ENCODE results near the gene PSMA5. TPM values are rescaled to one million over a fixed set of nuclear protein-coding genes. Genes with fewer than 3 reads are reported as not detected.

The PSMA5 gene
- total RNA-seq, 1 donor from 2014 or later: 55.4 TPM

DNA sequence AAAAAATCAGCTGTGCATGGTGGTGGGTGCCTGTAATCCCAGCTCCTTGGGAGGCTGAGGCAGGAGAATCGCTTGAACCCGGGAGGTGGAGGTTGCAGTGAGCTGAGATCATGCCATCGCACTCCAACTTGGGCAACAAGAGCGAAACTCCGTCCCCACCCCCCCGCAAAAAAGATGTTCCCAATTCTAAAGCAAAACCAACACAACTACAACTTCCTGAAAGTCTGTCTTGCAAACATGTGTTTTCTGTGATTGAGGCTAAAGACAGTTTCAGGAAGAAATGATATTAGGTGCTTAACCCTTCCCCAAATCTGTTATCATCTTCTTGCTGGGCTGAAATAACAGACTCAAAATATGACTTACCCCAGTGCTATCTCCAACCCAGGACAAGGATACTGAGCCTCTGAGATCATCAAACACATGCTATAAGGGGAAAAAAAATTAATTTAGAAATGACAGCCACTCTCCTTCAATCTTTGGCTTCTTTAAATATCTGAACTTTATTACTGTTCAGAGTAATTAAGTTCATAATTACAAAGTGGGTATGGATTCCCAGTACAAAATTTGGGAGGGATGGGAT lies 57.0 kb downstream of the PSMA5 start:
- Histone ChIP-seq H3K4me3 (no peak overlapping the region), H3K27me3 (ENCODE audit: low read depth) (no peaks in the 10 kb centered on the region), H3K9me3 (no peaks in the 10 kb centered on the region), H3K4me1 (peaks cover 48% of the 10 kb centered on the region), H3K27ac (peak overlapping the region; percentile 73), H3K36me3 (peaks cover 31% of the 10 kb centered on the region)
- intact Hi-C loops (cut with DNase I): no loop called here
- TF ChIP-seq, protein P1, sequence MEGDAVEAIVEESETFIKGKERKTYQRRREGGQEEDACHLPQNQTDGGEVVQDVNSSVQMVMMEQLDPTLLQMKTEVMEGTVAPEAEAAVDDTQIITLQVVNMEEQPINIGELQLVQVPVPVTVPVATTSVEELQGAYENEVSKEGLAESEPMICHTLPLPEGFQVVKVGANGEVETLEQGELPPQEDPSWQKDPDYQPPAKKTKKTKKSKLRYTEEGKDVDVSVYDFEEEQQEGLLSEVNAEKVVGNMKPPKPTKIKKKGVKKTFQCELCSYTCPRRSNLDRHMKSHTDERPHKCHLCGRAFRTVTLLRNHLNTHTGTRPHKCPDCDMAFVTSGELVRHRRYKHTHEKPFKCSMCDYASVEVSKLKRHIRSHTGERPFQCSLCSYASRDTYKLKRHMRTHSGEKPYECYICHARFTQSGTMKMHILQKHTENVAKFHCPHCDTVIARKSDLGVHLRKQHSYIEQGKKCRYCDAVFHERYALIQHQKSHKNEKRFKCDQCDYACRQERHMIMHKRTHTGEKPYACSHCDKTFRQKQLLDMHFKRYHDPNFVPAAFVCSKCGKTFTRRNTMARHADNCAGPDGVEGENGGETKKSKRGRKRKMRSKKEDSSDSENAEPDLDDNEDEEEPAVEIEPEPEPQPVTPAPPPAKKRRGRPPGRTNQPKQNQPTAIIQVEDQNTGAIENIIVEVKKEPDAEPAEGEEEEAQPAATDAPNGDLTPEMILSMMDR (IDR thresholded peaks at IDR 0.05): no peak
- peak; percentile 58 for DNase-seq
- peak in 1 of 2 donors; percentile 35 for ATAC-seq

GRCh38 chr1:109368464-109368863 lies 57.8 kb downstream of the PSMA5 start:
- Histone ChIP-seq H3K27me3 (ENCODE audit: low read depth) (no peaks in the 10 kb centered on the region), H3K4me1 (peaks cover 45% of the 10 kb centered on the region), H3K9me3 (no peaks in the 10 kb centered on the region), H3K27ac (peak overlapping the region; percentile 26), H3K4me3 (no peak overlapping the region), H3K36me3 (peaks cover 31% of the 10 kb centered on the region)
- ATAC-seq: no peak
- DNase-seq: no peak
- TF ChIP-seq, protein P1 (IDR thresholded peaks at IDR 0.05): no peak
- intact Hi-C loops (cut with DNase I): no loop called here

DNA sequence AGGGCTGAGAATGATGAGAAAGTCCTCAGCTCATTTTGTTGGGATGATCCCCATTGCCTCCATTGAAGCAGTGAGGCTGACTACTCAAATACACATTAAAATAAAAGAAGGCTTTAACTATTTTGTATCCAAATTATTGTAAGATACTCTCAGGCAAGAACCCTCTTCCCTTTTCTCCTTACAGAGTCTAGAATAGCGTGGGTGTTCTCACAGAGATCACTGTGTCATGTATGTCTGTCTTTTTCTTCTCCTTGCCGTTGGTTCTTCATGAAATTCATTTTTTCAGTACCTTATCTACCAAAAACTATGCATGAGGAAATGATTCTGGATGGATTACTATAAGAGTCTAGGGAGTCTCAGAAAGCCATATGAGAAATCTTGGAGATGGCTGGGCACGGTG lies 58.6 kb downstream of the PSMA5 start:
- intact Hi-C loops (cut with DNase I): no loop called here
- no peak overlapping the region for H3K4me3 ChIP-seq
- H3K27ac ChIP-seq: no peak overlapping the region
- H3K36me3 ChIP-seq: peaks cover 31% of the 10 kb centered on the region
- H3K4me1 ChIP-seq: peaks cover 37% of the 10 kb centered on the region
- no peaks in the 10 kb centered on the region for H3K9me3 ChIP-seq
- H3K27me3 ChIP-seq (ENCODE audit: low read depth): no peaks in the 10 kb centered on the region
- TF ChIP-seq, protein P1 (IDR thresholded peaks at IDR 0.05): no peak
- ATAC-seq (no peak), DNase-seq (no peak)

GRCh38 chr1:109365642-109366204 lies 60.5 kb downstream of the PSMA5 start:
- H3K36me3 ChIP-seq: peaks cover 31% of the 10 kb centered on the region
- H3K4me1 ChIP-seq: peaks cover 34% of the 10 kb centered on the region
- intact Hi-C loops (cut with DNase I): no loop called here
- no peak overlapping the region for H3K27ac ChIP-seq
- ATAC-seq (no peak), DNase-seq (no peak)
- TF ChIP-seq, protein P1 (IDR thresholded peaks at IDR 0.05): no peak
- no peaks in the 10 kb centered on the region for H3K9me3 ChIP-seq
- no peaks in the 10 kb centered on the region for H3K27me3 ChIP-seq (ENCODE audit: low read depth)
- H3K4me3 ChIP-seq: no peak overlapping the region

DNA sequence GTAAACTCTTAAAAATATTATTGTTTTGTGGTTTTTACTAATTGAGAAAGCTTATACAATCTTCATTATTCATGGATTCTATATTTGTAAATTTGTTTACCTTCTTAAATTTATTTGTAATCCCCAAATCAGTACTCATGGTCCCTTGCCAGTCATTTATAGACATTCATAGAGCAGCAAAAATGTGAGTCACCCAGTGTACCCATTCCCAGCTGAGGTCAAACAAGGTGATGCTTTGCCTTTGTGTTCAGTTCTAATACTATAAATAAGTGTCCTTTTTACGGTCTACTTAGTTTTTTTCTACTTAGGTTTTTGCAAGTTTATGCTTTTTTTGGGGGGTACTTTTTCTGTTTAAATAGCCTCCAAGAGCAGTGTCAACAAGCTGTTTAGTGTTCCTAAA lies 64.6 kb downstream of the PSMA5 start:
- no peaks in the 10 kb centered on the region for H3K27me3 ChIP-seq (ENCODE audit: low read depth)
- no peak for DNase-seq
- TF ChIP-seq, protein P1 (IDR thresholded peaks at IDR 0.05): no peak
- peaks cover 17% of the 10 kb centered on the region for H3K36me3 ChIP-seq
- H3K4me1 ChIP-seq: peaks cover 14% of the 10 kb centered on the region
- H3K4me3 ChIP-seq: no peak overlapping the region
- no peaks in the 10 kb centered on the region for H3K9me3 ChIP-seq
- ATAC-seq: peak in 1 of 2 donors; percentile 54
- intact Hi-C loops (cut with DNase I): no loop called here
- H3K27ac ChIP-seq: no peak overlapping the region
